Choroid plexus epithelial cell (primary cell): ENCODE data around the gene IMMP1L.

ENCODE experiments used
- DNase-seq: peaks from one replicate; pipeline ENCODE4 v3.0.0-alpha.2; 2010; ENCODE audit warnings: low read depth
- H3K4me3 ChIP-seq: 2 replicates; pipeline ENCODE4 v1.5.1; 2011; ENCODE audit warnings: low read depth, mild to moderate bottlenecking, control low read depth, low read length, moderate library complexity
- CTCF ChIP-seq: conservative IDR thresholded peaks from 2 replicates; pipeline ENCODE4 v1.5.1; 2011; ENCODE audit warnings: low read depth, mild to moderate bottlenecking, control low read depth, inconsistent platforms, low read length, moderate library complexity

Gene IMMP1L

GRCh38 chr11:31493235-31493634 is 16.2 kb downstream of the IMMP1L start:
- no peak for DNase-seq
- TF ChIP-seq CTCF: no peak
- H3K4me3 ChIP-seq: no peak overlapping the region

- TF ChIP-seq CTCF: no peak
- no peak overlapping the region for H3K4me3 ChIP-seq
- peak; percentile 87 for DNase-seq
These were observed 17.0 kb downstream of the IMMP1L start for GRCh38 chr11:31492320-31492913.

- no peak overlapping the region for H3K4me3 ChIP-seq
- peak; percentile 53 for TF ChIP-seq CTCF
- DNase-seq: peak; percentile 88
These were observed 21.6 kb downstream of the IMMP1L start for GRCh38 chr11:31487848-31488247.

- DNase-seq: peak; percentile 21
- H3K4me3 ChIP-seq: no peak overlapping the region
- TF ChIP-seq CTCF: no peak
These were observed 24.9 kb downstream of the IMMP1L start for GRCh38 chr11:31484497-31484896.

- no peak for TF ChIP-seq CTCF
- no peak for DNase-seq
- H3K4me3 ChIP-seq: no peak overlapping the region
These were observed 28.5 kb downstream of the IMMP1L start for GRCh38 chr11:31480930-31481329.

GRCh38 chr11:31479066-31479465 is 30.4 kb downstream of the IMMP1L start:
- TF ChIP-seq CTCF: no peak
- no peak overlapping the region for H3K4me3 ChIP-seq
- no peak for DNase-seq

- no peak for TF ChIP-seq CTCF
- no peak overlapping the region for H3K4me3 ChIP-seq
- DNase-seq: no peak
These were observed 31.2 kb downstream of the IMMP1L start for GRCh38 chr11:31478223-31478590.
